OCI-M2 (cell line): ENCODE data around the gene MGP.

ENCODE experiments used
- DNase-seq: peaks from one replicate; lab custom pipeline; 2025; ENCODE audit not compliant: unreplicated experiment; lab: John Stamatoyannopoulos, UW

MGP gene

DNA sequence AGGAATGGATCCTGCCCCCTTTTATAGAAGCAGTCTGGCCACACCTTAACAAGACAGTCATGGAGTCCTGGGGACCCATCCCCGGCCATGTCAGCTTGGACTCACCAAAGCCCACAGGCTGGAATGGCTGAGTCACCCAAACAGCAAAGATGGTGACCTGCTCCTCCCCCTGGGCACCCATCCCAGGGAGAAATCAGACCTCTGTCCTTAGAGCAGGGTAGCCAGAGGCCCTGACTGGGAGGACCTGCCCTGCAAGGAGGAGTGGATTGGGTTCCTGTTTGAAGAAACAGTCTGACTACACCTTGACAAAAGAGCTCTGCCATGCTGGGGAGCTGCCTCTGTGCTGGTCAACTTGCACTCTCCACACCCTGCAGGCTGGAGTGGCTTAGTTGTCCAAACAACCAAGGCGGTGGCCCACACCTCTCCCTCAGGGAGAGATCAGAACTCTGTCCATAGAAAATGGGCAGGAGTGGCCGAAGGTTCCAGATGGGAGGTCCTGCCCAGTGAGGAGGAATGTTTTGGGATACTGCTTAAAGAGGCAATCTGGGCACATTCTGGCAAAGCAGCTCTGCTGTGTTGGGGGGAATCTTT, 16.6 kb downstream of the MGP start:
- no peak for DNase-seq

GRCh38 chr12:14860490-14860889, 25.2 kb downstream of the MGP start:
- no peak for DNase-seq

- DNase-seq: no peak
These were observed 27.1 kb downstream of the MGP start for GRCh38 chr12:14858513-14858912.

DNA sequence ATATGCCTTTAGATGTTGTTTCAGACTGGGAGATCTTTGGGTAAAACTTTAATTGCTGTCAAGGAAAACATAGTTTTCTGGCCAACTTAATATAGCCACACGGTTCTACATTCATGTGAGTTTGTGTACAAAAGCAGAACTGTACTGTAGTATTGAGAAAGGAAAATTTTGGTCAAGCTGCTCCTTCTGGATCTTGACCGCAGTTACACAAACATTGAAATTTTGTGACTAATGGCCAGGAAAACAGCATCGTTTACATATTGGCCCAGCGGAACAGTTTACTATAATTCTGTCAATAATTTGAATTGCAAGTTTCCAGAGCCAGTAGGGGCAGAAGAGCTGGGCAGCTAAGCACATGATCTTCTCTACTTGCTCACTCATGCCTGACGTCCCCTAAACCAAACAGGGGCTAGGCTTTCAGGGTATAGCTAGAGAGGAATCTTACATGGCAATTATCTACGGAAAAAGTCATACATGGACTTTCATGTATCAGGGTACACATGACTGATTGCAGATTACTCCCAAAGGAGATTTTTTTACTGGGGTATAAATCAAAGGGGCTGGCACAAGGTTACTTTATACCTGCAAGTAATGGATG, 31.0 kb downstream of the MGP start:
- no peak for DNase-seq

GRCh38 chr12:14853961-14854360, 31.7 kb downstream of the MGP start:
- DNase-seq: no peak

DNA sequence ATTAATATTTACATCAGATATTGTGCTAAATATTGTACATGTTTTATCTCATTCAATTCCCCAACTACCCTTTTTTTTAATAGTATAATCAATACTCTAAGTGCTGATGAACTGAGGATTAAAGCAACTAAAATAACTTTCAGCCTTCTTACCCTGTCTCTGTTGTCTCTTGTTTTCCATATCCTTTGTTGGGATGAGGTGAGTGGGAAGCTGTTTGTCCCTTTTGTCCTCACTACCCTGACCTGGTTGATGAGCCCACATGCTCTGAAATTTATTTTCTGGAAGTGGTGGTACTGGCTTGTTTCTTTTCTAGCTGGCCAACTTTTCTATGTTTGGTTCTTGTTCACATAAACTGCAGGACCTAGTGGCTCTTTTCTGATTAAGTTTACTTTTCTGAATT, 32.8 kb downstream of the MGP start:
- no peak for DNase-seq

DNA sequence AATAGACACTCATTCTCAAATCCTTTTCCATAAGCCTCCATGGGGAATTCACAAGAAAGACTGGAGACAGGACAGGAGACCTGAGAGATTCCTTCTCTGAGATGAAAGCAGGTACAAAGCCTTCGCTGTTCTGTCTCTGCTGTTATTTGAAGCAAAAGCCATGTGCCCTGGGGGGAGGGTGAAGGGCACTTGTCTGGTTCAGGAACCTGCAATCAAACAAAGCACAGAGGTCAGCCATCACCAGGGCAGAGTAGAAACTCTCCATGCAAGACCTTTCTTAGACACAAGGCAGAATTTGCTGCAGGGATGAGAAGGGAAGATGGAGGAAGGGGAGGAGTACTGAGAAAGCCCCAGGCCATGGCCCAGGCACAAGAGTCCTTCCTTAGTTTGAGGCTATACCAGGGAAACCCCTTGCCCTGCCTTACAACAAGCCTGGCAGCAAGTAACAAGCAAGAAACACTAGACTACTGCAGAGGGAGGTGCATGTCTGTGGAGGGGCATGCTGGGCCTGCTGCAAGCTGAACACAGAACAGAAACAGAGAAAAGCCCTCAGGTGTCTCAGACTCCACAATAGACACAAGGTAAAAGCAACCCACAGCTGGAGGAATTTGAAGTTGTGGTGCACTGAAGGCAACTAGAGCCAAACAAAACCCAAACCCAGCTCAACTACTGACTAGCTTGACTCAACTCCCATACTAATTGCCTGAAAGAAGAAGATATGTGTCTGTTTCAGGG, 34.6 kb downstream of the MGP start:
- DNase-seq: no peak

- DNase-seq: no peak
These were observed 36.0 kb downstream of the MGP start for GRCh38 chr12:14849661-14850060.

- no peak for DNase-seq
These were observed 38.6 kb downstream of the MGP start for GRCh38 chr12:14846876-14847580.

DNA sequence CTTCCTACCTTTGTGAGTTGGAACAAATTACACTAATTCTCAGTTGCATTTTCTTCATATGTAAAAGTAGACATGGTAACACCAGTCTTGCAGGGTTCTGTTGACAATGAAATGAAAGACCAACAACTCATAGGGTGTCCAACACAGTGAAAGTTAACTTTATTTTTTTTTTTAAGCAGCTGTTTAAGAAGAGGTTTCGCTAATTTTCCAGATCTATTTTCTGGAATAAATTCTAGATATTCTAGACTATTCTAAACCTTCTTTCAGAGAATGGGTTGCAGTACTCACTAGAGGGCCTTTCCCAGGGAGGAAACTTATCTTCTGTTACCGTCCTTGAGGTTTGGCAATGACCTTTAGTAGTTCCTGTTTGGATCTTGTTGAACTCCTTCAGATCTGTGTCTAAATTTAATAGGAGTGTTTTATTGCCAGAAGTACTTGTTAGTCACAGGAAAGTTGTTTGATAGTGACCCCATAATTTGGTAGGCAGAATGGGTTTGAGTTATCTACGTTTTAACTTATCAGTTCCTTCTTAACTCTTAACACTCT, 39.5 kb downstream of the MGP start:
- DNase-seq: no peak

DNA sequence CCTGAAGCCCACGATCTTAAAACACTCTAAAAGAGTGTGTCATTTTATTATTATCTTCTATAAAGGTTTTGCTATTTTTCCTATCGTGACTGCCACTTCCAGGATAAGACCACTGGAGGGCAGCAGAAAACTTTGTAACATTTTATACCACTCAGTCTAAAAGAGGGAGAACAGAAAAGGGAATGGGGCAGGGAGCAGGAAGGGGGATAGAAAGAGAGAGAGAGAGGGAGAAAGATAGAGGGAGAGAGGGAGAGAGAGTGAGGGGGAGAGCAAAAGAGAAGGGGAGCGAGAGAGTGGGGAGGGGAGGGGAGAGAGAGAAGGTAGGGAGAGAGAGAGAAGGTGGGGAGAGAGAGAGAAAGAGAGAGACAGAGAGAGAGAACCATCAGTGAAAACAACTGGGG, 40.3 kb downstream of the MGP start:
- no peak for DNase-seq

- no peak for DNase-seq
These were observed 41.3 kb downstream of the MGP start for GRCh38 chr12:14844401-14844800.

- no peak for DNase-seq
These were observed 42.2 kb downstream of the MGP start, which contains the start of gene ART4 for GRCh38 chr12:14843425-14843887. Gene ART4 (minus strand): TSS chr12:14843526. CDS start chr12:14843113, 413 bp downstream.

- no peak for DNase-seq
These were observed 43.3 kb downstream of the MGP start for GRCh38 chr12:14842315-14842714.

DNA sequence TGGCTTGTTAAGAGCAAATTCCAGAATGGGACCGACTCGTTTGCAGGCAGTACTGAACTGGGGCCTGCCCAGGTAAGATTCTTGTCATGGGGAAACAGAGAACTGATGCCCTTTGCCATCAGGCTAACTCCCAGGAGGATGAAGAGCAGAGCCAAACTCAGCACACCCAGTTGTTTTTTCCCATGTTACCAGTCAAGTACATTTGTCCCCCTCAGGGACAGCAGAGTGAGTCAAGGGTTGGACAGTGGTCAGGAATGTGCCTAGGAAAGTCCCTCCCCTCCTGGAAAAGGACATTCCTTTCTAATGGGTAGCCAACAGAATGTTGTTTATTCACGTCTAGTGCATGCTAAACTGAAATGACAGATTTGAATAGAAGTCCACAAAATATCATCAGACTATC, 43.9 kb downstream of the MGP start:
- no peak for DNase-seq

- DNase-seq: no peak
These were observed 45.0 kb downstream of the MGP start for GRCh38 chr12:14840616-14841015.

GRCh38 chr12:14839262-14839661, 46.4 kb downstream of the MGP start:
- DNase-seq: no peak

DNA sequence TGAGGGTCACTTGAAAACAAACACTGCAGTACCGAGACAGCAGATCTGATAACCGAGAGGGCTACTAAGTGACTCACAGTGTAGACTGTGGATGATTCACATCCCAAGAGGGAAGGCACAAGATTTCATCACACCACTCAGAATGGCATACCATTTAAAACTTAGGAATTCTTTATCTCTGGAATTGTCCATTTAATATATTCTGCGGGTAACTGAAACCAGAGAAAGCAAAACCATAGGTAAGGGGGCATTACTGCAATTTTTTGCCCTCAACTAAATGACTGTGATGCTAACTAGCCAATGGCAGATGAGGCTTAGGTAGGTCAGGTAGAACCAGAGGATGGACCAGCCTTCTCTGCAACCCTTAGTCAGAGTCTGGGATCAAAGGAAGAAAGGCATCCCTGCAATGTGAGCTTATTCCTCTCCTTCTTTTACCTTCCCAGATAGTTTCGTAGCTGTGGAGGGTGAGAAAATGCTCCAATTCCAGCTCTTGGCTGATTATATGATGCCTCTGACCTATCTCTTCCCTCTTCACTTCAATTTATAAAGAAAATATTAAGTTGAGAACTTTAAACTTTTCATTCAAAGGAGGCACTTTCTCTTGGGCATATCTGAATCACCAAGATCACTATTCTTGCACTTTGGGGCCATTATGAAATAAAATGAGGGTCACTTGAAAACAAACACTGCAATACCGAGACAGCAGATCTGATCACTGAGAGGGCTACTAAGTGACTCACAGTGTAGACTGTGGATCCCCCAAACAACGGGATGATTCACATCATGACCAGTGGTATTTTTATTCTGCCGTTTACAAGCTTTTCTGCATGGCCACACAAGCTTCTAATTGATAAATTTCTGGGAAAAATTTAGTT, 49.1 kb downstream of the MGP start:
- DNase-seq: no peak

GRCh38 chr12:14834509-14834908, 51.1 kb downstream of the MGP start:
- no peak for DNase-seq

GRCh38 chr12:14833952-14834351, 51.7 kb downstream of the MGP start:
- DNase-seq: no peak
